Measurements from ENCODE around the gene CALR3.

- no peak for TF ChIP-seq POLR2A (IDR thresholded peaks at IDR 0.05)
- TF ChIP-seq, protein P1, sequence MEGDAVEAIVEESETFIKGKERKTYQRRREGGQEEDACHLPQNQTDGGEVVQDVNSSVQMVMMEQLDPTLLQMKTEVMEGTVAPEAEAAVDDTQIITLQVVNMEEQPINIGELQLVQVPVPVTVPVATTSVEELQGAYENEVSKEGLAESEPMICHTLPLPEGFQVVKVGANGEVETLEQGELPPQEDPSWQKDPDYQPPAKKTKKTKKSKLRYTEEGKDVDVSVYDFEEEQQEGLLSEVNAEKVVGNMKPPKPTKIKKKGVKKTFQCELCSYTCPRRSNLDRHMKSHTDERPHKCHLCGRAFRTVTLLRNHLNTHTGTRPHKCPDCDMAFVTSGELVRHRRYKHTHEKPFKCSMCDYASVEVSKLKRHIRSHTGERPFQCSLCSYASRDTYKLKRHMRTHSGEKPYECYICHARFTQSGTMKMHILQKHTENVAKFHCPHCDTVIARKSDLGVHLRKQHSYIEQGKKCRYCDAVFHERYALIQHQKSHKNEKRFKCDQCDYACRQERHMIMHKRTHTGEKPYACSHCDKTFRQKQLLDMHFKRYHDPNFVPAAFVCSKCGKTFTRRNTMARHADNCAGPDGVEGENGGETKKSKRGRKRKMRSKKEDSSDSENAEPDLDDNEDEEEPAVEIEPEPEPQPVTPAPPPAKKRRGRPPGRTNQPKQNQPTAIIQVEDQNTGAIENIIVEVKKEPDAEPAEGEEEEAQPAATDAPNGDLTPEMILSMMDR (IDR thresholded peaks at IDR 0.05), result no peak
Observed at GRCh38 chr19:16497042-16497441, 1.1 kb upstream of the CALR3 start.
